Liver (tissue), 9 donors: ENCODE results near the gene GSE1. TPM values are rescaled to one million over a fixed set of nuclear protein-coding genes. Genes with fewer than 3 reads are reported as not detected.

Experiments
- DNase-seq: peaks from one replicate; pipeline ENCODE4 v3.0.0-alpha.2; 2017; ENCODE audit warnings: low spot score
- H3K27ac ChIP-seq, 2 donors: one replicate each; pipeline ENCODE4 v1.7.0; 2013; ENCODE audit warnings: inconsistent platforms in 2 of 2, low read length in 2 of 2, control low read depth in 1 of 2, low read depth in 1 of 2, mild to moderate bottlenecking in 1 of 2
- H3K27me3 ChIP-seq, 4 donors: one replicate each; pipeline versions ENCODE4 v1.6.1 to v1.7.0; 2013; ENCODE audit warnings: low read length in 3 of 4, inconsistent platforms in 1 of 4, mild to moderate bottlenecking in 1 of 4, moderate library complexity in 1 of 4; ENCODE audit not compliant: control insufficient read depth in 4 of 4, insufficient read depth in 4 of 4
- H3K36me3 ChIP-seq, 4 donors: one replicate each; pipeline versions ENCODE4 v1.6.1 to v1.7.0; 2013; ENCODE audit warnings: low read length in 3 of 4, mild to moderate bottlenecking in 3 of 4, low read depth in 1 of 4, moderate library complexity in 1 of 4; ENCODE audit not compliant: control insufficient read depth in 4 of 4, insufficient read depth in 3 of 4
- H3K4me1 ChIP-seq, 4 donors: one replicate each; pipeline versions ENCODE4 v1.6.1 to v1.7.0; 2013; ENCODE audit warnings: low read length in 3 of 4, mild to moderate bottlenecking in 3 of 4, moderate library complexity in 1 of 4; ENCODE audit not compliant: control insufficient read depth in 4 of 4, insufficient read depth in 4 of 4
- H3K4me3 ChIP-seq, 3 donors: one replicate each; pipeline versions ENCODE4 v1.6.1 to v1.7.0; 2013; ENCODE audit warnings: low read length in 3 of 3, control low read depth in 1 of 3, low read depth in 1 of 3, mild to moderate bottlenecking in 1 of 3
- H3K9ac ChIP-seq, 2 donors: one replicate each; pipeline ENCODE4 v1.7.0; 2013; ENCODE audit warnings: low read length in 2 of 2, mild to moderate bottlenecking in 2 of 2, moderate library complexity in 2 of 2, control low read depth in 1 of 2, low read depth in 1 of 2
- H3K9me3 ChIP-seq, 4 donors: one replicate each; pipeline versions ENCODE4 v1.6.1 to v1.7.0; 2013; ENCODE audit warnings: low read length in 3 of 4; ENCODE audit not compliant: control insufficient read depth in 4 of 4
- ATF3 ChIP-seq: IDR thresholded peaks from 2 replicates; pipeline ENCODE4 v1.6.1; 2016; ENCODE audit warnings: antibody characterized with exemption
- EGR1 ChIP-seq, 2 donors: IDR thresholded peaks; 2 replicates each; pipeline ENCODE4 v1.6.1; 2016 to 2018; ENCODE audit warnings: antibody characterized with exemption in 2 of 2, low read depth in 2 of 2
- FOXA1 ChIP-seq: IDR thresholded peaks from 2 replicates; pipeline ENCODE4 v1.6.1; 2016; ENCODE audit warnings: antibody characterized with exemption
- FOXA2 ChIP-seq: IDR thresholded peaks from 2 replicates; pipeline ENCODE4 v1.6.1; 2016; ENCODE audit warnings: antibody characterized with exemption
- GABPA ChIP-seq, 2 donors: IDR thresholded peaks in 1 of 2; conservative IDR thresholded peaks in 1 of 2; 2 replicates each; pipeline ENCODE4 v1.6.1; 2016; ENCODE audit warnings: antibody characterized with exemption in 2 of 2, mild to moderate bottlenecking in 1 of 2, moderate library complexity in 1 of 2
- HNF4A ChIP-seq, 2 donors: conservative IDR thresholded peaks; 2 replicates each; pipeline ENCODE4 v1.6.1; 2016; ENCODE audit warnings: antibody characterized with exemption in 2 of 2, mild to moderate bottlenecking in 2 of 2
- HNF4G ChIP-seq: IDR thresholded peaks from 2 replicates; pipeline ENCODE4 v1.6.1; 2016; ENCODE audit warnings: antibody characterized with exemption
- JUND ChIP-seq, 2 donors: IDR thresholded peaks; 2 replicates each; pipeline ENCODE4 v1.6.1; 2016; ENCODE audit warnings: antibody characterized with exemption in 2 of 2
- NR2F2 ChIP-seq: IDR thresholded peaks from 2 replicates; pipeline ENCODE4 v1.6.1; 2016; ENCODE audit warnings: antibody characterized with exemption
- RAD21 ChIP-seq, 2 donors: IDR thresholded peaks; 2 replicates each; pipeline ENCODE4 v1.6.1; 2016; ENCODE audit warnings: antibody characterized with exemption in 2 of 2, mild to moderate bottlenecking in 2 of 2
- RXRA ChIP-seq, 2 donors: IDR thresholded peaks; 2 replicates each; pipeline ENCODE4 v1.6.1; 2017 to 2018; ENCODE audit warnings: antibody characterized with exemption in 2 of 2, mild to moderate bottlenecking in 1 of 2
- SP1 ChIP-seq: IDR thresholded peaks from 2 replicates; pipeline ENCODE4 v1.6.1; 2018; ENCODE audit warnings: antibody characterized with exemption, mild to moderate bottlenecking
- TAF1 ChIP-seq: conservative IDR thresholded peaks from 2 replicates; pipeline ENCODE4 v1.6.1; 2016; ENCODE audit warnings: antibody characterized with exemption, mild to moderate bottlenecking
- ZBTB33 ChIP-seq: IDR thresholded peaks from 2 replicates; pipeline ENCODE4 v1.6.1; 2016; ENCODE audit warnings: antibody characterized with exemption
- WGBS: extraction: QIAGEN DNeasy Blood & Tissue Kit; methylation state at CpG from one replicate; pipeline ENCODE4 v1.1.7; 2013; 5-methylcytosine and 5-hydroxymethylcytosine counted together
- polyA plus RNA-seq, 2 donors: library from polyadenylated mRNA; stranded (reverse) in 1 of 2; unstranded in 1 of 2; fragments of 200-250 nt in 1 of 2; fragments of >200 nt in 1 of 2; fragmentation: Nextera tagmentation in 1 of 2; extraction: Ambion mirVana in 1 of 2; gene quantifications; one replicate each; pipeline versions ENCODE4 v1.2.1 to v1.2.3, GENCODE V29; 2013 to 2015
- total RNA-seq, 2 donors: library from RNA; depleted of rRNA; stranded (reverse); fragments of >200 nt; gene quantifications; one replicate each; pipeline ENCODE4 v1.2.3, GENCODE V29; 2014
- TF ChIP-seq, protein P1 (sequence below): IDR thresholded peaks from 2 replicates; pipeline ENCODE4 v1.6.1; 2016; ENCODE audit warnings: antibody characterized with exemption, mild to moderate bottlenecking
- TF ChIP-seq, protein P2 (sequence below): IDR thresholded peaks from 2 replicates; pipeline ENCODE4 v1.6.1; 2016; ENCODE audit warnings: antibody characterized with exemption
- TF ChIP-seq, protein P3 (sequence below): fragments of 150-350 bp; IDR thresholded peaks from 2 replicates; pipeline ENCODE4 v1.5.1; 2017; ENCODE audit warnings: improper control_type of control experiment, low read depth, low read length; ENCODE audit not compliant: missing input control
- donor health status: healthy.
- donor health status: healthy.
- donor health status: healthy.
- donor health status: healthy.
- donor health status: healthy.

Gene GSE1
- total and polyA plus RNA-seq, 4 donors = 9.9 to 37.7 (median 25.2) TPM

DNA sequence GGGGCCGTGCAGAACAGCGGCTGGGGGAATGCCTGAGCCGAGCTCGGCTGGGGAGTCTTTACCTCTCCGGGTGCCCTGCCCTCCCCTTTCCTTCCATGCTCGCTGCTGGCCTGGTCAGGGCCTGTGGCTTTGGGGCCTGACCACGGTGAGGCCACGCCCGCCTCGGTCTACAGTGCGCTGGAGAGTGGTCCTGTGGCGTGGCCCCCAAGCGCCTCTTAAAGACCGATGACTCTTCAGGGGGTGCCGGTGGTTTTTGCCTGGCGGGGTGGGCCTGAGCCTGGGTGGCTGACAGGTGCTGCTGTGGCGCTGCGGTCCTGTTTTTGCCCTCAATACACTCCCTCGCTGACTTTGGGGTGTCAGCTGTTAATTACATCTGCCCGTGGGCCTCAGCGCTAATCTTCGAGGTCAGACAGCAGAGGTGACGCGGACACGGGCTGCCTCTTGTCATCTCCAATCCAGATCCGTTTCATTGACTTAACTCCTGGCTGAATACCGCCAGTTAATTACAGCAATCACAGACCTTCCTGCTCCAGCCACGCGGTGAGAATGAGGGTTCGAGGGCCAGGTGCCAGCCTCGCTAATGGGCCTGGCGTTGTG is 29.7 kb downstream of the GSE1 start:
- Histone ChIP-seq H3K36me3 (peaks cover 0 to 3% (median 1%) of the 10 kb centered on the region in 4 donors), H3K4me1 (peaks cover 18 to 55% (median 39%) of the 10 kb centered on the region in 4 donors), H3K4me3 (no peak overlapping the region), H3K27ac (no peak overlapping the region), H3K27me3 (no peaks in the 10 kb centered on the region), H3K9me3 (no peaks in the 10 kb centered on the region), H3K9ac (no peak overlapping the region)
- TF ChIP-seq JUND (IDR thresholded peaks at IDR 0.05) = no peak
- no peak for TF ChIP-seq EGR1 (IDR thresholded peaks at IDR 0.05; ENCODE audit: low read depth in 2 of 2)
- no peak for TF ChIP-seq FOXA1
- TF ChIP-seq GABPA (IDR thresholded peaks at IDR 0.05 in 1 of 2, conservative IDR thresholded peaks at IDR 0.05 in 1 of 2) = no peak
- no peak for TF ChIP-seq ZBTB33
- TF ChIP-seq FOXA2 = no peak
- TF ChIP-seq RAD21 (IDR thresholded peaks at IDR 0.05) = no peak
- TF ChIP-seq, protein P1, sequence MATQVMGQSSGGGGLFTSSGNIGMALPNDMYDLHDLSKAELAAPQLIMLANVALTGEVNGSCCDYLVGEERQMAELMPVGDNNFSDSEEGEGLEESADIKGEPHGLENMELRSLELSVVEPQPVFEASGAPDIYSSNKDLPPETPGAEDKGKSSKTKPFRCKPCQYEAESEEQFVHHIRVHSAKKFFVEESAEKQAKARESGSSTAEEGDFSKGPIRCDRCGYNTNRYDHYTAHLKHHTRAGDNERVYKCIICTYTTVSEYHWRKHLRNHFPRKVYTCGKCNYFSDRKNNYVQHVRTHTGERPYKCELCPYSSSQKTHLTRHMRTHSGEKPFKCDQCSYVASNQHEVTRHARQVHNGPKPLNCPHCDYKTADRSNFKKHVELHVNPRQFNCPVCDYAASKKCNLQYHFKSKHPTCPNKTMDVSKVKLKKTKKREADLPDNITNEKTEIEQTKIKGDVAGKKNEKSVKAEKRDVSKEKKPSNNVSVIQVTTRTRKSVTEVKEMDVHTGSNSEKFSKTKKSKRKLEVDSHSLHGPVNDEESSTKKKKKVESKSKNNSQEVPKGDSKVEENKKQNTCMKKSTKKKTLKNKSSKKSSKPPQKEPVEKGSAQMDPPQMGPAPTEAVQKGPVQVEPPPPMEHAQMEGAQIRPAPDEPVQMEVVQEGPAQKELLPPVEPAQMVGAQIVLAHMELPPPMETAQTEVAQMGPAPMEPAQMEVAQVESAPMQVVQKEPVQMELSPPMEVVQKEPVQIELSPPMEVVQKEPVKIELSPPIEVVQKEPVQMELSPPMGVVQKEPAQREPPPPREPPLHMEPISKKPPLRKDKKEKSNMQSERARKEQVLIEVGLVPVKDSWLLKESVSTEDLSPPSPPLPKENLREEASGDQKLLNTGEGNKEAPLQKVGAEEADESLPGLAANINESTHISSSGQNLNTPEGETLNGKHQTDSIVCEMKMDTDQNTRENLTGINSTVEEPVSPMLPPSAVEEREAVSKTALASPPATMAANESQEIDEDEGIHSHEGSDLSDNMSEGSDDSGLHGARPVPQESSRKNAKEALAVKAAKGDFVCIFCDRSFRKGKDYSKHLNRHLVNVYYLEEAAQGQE = no peak
- TF ChIP-seq ATF3 = no peak
- TF ChIP-seq NR2F2 = no peak
- no peak for TF ChIP-seq RXRA (IDR thresholded peaks at IDR 0.05)
- no peak for TF ChIP-seq HNF4G
- TF ChIP-seq TAF1 = no peak
- TF ChIP-seq, protein P2, sequence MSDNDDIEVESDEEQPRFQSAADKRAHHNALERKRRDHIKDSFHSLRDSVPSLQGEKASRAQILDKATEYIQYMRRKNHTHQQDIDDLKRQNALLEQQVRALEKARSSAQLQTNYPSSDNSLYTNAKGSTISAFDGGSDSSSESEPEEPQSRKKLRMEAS = no peak
- TF ChIP-seq HNF4A (conservative IDR thresholded peaks at IDR 0.05) = no peak
- TF ChIP-seq SP1 = no peak
- TF ChIP-seq, protein P3, sequence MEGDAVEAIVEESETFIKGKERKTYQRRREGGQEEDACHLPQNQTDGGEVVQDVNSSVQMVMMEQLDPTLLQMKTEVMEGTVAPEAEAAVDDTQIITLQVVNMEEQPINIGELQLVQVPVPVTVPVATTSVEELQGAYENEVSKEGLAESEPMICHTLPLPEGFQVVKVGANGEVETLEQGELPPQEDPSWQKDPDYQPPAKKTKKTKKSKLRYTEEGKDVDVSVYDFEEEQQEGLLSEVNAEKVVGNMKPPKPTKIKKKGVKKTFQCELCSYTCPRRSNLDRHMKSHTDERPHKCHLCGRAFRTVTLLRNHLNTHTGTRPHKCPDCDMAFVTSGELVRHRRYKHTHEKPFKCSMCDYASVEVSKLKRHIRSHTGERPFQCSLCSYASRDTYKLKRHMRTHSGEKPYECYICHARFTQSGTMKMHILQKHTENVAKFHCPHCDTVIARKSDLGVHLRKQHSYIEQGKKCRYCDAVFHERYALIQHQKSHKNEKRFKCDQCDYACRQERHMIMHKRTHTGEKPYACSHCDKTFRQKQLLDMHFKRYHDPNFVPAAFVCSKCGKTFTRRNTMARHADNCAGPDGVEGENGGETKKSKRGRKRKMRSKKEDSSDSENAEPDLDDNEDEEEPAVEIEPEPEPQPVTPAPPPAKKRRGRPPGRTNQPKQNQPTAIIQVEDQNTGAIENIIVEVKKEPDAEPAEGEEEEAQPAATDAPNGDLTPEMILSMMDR = no peak
- WGBS = 87% methylated on average over 32 of the region's 32 CpGs
- no peak for DNase-seq
